Measurements from ENCODE around the gene CHD2.

The CHD2 gene

DNA sequence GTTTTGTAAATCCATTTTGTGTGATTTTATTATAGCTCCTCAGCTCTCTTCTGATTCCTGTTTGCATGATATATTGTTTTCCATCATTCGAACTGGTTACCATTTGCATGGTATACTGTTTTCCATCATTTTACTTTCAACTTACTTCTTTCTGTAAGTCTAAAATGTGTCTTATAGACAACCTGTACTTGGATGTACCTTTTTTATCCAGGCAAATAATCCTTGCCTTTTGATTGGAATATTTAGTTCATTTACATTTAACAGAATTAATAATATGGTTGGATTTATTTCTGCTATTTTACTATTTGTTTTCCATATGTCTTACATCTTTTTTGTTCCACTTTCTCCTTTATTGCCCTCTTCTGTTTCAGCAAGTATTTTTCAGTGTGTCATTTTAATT is 62.8 kb downstream of the CHD2 start:
- no peak for TF ChIP-seq CTCF (IDR thresholded peaks at IDR 0.05; ENCODE audit: borderline replicate concordance, insufficient read depth, low read depth, low read length)

GRCh38 chr15:92963794-92964193 is 63.7 kb downstream of the CHD2 start:
- no peak for TF ChIP-seq CTCF (IDR thresholded peaks at IDR 0.05; ENCODE audit: borderline replicate concordance, insufficient read depth, low read depth, low read length)
- H3K4me3 ChIP-seq (ENCODE audit: low read depth, low read length): no peak overlapping the region

More for the DNA sequence above, 62.8 kb downstream of the CHD2 start:
- no peak overlapping the region for H3K4me3 ChIP-seq (ENCODE audit: low read depth, low read length)

DNA sequence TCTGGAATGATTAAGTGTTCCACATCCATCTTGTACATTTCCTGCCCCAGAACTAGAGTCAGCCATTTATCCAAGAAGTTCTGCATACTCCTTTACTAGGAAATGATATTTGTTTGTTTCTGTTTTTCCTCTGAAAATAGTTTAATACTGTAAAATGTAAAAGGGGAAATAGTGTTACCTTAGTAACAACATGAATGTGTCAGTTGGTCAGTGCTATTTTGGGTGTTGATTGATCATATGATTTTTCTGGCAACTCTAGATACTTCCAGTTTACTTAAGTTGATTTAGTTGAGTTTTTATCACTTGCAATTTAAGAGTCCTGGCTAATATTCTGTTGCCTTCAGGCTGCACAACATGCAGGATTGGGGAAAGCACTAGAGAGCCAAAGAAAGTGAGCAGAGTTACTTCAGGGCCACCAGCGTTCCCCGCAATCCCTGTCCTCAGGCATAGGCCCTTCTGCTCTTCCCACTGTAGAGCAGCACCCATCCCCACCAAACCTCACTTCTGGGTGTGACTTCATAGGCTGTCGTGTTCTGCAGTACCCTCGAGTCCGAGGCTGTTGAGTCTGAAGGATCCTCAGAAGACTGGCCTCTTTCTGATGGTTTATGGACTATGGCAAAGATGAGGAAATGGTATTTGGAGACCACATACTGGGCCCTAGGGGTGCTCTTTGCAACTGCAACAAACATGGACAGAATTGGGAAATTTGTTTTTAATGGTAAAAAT is 69.0 kb downstream of the CHD2 start:
- no peak for TF ChIP-seq CTCF (IDR thresholded peaks at IDR 0.05; ENCODE audit: borderline replicate concordance, insufficient read depth, low read depth, low read length)
- no peak overlapping the region for H3K4me3 ChIP-seq (ENCODE audit: low read depth, low read length)

GRCh38 chr15:92970656-92971055 is 70.5 kb downstream of the CHD2 start:
- no peak for TF ChIP-seq CTCF (IDR thresholded peaks at IDR 0.05; ENCODE audit: borderline replicate concordance, insufficient read depth, low read depth, low read length)
- no peak overlapping the region for H3K4me3 ChIP-seq (ENCODE audit: low read depth, low read length)

DNA sequence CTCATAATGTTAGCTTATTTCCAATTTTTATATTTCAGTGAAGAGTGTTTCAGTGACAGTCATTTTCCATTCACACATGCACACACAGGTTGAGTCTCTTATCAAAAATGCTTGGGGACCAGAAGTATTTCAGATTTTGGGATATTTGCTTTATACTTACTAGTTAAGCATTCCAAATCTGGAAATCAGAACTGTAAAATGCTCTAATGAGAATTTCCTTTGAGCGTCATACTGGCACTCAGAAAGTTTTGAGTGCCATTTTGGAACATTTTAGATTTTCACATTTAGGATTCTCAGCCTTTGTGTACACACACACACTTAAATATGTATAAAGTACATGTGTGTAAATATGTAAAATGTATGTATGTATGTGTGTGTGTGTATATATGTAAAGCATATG is 71.0 kb downstream of the CHD2 start:
- no peak overlapping the region for H3K4me3 ChIP-seq (ENCODE audit: low read depth, low read length)
- TF ChIP-seq CTCF (IDR thresholded peaks at IDR 0.05; ENCODE audit: borderline replicate concordance, insufficient read depth, low read depth, low read length): no peak

DNA sequence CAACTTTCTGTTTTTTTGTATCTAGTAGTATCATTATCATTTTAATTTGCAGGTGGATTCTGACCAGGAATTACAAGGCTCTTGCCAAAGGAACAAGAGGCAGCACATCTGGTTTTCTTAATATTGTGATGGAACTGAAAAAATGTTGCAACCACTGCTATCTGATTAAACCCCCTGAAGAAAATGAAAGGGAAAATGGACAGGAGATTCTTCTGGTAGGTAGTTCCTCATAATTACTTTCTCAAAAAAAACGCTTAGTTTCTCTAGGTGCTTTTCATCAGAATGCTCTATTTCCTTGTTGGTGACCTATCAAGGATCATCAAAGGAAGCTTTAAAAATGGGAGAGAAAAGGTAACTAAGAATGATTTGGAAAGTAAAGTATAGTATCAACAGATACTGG is 71.6 kb downstream of the CHD2 start:
- TF ChIP-seq CTCF (IDR thresholded peaks at IDR 0.05; ENCODE audit: borderline replicate concordance, insufficient read depth, low read depth, low read length): no peak
- H3K4me3 ChIP-seq (ENCODE audit: low read depth, low read length): no peak overlapping the region

DNA sequence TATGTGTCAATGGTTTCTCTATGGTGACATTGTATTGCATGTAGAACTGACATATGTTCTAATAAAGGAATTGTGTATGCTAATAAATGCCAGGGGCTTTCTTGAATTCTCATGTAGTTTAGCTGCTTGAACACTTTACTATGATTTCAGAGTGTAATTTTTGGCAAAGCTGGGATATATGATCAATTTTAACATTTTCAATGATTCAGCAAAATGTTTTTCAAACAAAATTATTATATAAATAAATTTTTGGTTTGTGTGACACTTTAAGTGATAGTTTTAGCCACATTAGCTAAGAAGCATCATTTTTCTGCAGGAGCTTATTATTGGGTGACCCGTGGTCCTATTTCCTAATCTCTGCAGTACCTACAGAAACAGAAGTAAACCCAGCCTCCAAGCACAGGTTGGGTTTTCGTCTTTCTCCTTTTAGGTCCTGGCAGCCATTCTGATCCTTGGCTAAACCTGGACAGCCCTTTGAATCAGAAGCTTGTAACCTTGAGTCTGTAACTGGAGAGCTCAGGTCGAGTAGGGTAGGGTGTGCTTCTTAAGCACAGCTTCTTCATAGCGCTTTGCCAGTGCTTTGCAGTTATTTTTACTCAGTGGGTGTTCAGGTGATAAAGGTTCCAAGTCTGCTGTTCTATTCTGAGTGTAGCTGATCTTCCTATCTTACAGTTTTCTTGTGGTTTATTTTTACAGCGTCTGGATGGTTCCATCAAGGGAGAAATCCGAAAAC is 74.2 kb downstream of the CHD2 start:
- no peak for TF ChIP-seq CTCF (IDR thresholded peaks at IDR 0.05; ENCODE audit: borderline replicate concordance, insufficient read depth, low read depth, low read length)
- H3K4me3 ChIP-seq (ENCODE audit: low read depth, low read length): no peak overlapping the region
